Left lung (tissue), 10 donors: ENCODE data around the gene HUWE1. TPM values are rescaled to one million over a fixed set of nuclear protein-coding genes. Genes with fewer than 3 reads are reported as not detected.

Source experiments
- ATAC-seq: fragments of 200-7000 bp; cut with Tn5 transposase; one replicate; pipeline ENCODE4 v1.9.1; 2020; ENCODE audit warnings: moderate library complexity
- DNase-seq, 4 donors: peaks; one replicate each; pipeline ENCODE4 v3.0.0-alpha.2; 2013 to 2020
- H3K27ac ChIP-seq, 2 donors: fragments of 200-600 bp; sonication (generic) in 1 of 2; one replicate each; pipeline versions ENCODE4 v1.5.0 to v1.8.0; 2020 to 2021
- H3K27me3 ChIP-seq, 2 donors: fragments of 200-600 bp; sonication (generic) in 1 of 2; one replicate each; pipeline versions ENCODE4 v1.5.0 to v1.8.0; 2020 to 2021
- H3K36me3 ChIP-seq, 2 donors: fragments of 200-600 bp; sonication (generic) in 1 of 2; one replicate each; pipeline versions ENCODE4 v1.5.0 to v1.8.0; 2020 to 2021
- H3K4me1 ChIP-seq, 2 donors: fragments of 200-600 bp; one replicate each; pipeline ENCODE4 v1.8.0; 2021
- H3K4me3 ChIP-seq, 2 donors: fragments of 200-600 bp; sonication (generic) in 1 of 2; one replicate each; pipeline versions ENCODE4 v1.5.0 to v1.8.0; 2020 to 2021; ENCODE audit warnings: mild to moderate bottlenecking in 1 of 2
- H3K9me3 ChIP-seq, 2 donors: fragments of 200-600 bp; sonication (generic) in 1 of 2; one replicate each; pipeline versions ENCODE4 v1.5.0 to v1.8.0; 2020 to 2021
- intact Hi-C, 2 donors: fragments of 100-400 bp; cut with DNase I; formaldehyde crosslinking; loops; one replicate each; pipeline versions ENCODE4 v1.11.2 to v1.14.2; 2022
- polyA plus RNA-seq, 6 donors: library from polyadenylated mRNA; unstranded; fragments of 120-200 nt; gene quantifications; one replicate each; pipeline ENCODE4 v1.2.1, GENCODE V29; 2013; ENCODE audit not compliant: insufficient read length in 6 of 6
- total RNA-seq, 2 donors: library from RNA; stranded (reverse); fragmentation: NEBNext Ultra II Directional; extraction: Animal tissue kit (Norgen Biotek cat#: 25700); gene quantifications; one replicate each; pipeline ENCODE4 v1.2.1, GENCODE V29; 2021
- TF ChIP-seq, protein P1 (sequence below), 2 donors: fragments of 200-600 bp; sonication (generic) in 1 of 2; IDR thresholded peaks; one replicate each; pipeline versions ENCODE4 v1.5.0 to v1.8.0; 2021; ENCODE audit warnings: antibody characterized with exemption in 2 of 2
- donor health status: DM: no; HTN: yes; CAD: no.
- donor health status: DM: no; HTN: no; CAD: no.

Gene HUWE1
- total and polyA plus RNA-seq, 8 donors, result 138 to 200 (median 152) TPM

GRCh38 chrX:53605004-53605403, 81.5 kb downstream of the HUWE1 start:
- intact Hi-C loops, result no loop called here
- H3K4me1 ChIP-seq, result no peaks in the 10 kb centered on the region
- H3K27ac ChIP-seq, result no peak overlapping the region
- H3K4me3 ChIP-seq, result no peak overlapping the region
- ATAC-seq, result no peak
- no peak for DNase-seq
- peaks cover 0 to 10% of the 10 kb centered on the region in 2 donors for H3K27me3 ChIP-seq
- peaks cover 0 to 69% of the 10 kb centered on the region in 2 donors for H3K36me3 ChIP-seq
- H3K9me3 ChIP-seq, result no peaks in the 10 kb centered on the region
- TF ChIP-seq, protein P1, sequence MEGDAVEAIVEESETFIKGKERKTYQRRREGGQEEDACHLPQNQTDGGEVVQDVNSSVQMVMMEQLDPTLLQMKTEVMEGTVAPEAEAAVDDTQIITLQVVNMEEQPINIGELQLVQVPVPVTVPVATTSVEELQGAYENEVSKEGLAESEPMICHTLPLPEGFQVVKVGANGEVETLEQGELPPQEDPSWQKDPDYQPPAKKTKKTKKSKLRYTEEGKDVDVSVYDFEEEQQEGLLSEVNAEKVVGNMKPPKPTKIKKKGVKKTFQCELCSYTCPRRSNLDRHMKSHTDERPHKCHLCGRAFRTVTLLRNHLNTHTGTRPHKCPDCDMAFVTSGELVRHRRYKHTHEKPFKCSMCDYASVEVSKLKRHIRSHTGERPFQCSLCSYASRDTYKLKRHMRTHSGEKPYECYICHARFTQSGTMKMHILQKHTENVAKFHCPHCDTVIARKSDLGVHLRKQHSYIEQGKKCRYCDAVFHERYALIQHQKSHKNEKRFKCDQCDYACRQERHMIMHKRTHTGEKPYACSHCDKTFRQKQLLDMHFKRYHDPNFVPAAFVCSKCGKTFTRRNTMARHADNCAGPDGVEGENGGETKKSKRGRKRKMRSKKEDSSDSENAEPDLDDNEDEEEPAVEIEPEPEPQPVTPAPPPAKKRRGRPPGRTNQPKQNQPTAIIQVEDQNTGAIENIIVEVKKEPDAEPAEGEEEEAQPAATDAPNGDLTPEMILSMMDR (IDR thresholded peaks at IDR 0.05), result no peak

DNA sequence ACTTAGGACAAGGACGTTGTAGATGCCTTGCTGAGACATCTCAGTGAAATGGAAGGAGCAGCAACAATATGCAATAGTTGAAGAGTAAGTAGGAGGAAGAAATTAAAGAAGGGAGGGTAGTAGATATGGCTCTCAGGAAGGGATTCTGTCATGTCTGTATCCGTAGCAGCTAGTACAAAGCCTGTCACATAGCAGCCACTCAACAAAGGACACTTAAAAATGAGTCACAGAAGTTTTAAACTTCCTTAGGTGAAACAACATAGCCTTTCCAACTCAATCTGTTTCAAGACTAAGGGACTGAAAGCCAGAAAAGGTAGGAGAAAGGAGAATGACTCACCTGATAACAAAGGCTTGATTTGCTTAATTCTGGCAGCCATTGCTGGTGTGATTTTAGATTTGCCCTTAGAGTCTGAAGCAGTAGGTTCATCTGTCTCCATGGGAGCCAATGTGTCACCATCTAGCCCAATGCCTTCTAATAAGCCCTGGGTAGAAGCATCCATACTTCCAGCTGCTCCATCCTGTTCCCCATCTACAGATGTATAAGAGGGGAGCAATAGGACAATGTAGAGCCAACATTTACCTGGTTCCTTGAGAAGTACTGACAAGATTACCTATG, 86.6 kb downstream of the HUWE1 start:
- intact Hi-C loops, result no loop called here
- no peaks in the 10 kb centered on the region for H3K4me1 ChIP-seq
- peaks cover 0 to 75% of the 10 kb centered on the region in 2 donors for H3K36me3 ChIP-seq
- ATAC-seq (peak; percentile 50), DNase-seq (no peak)
- no peaks in the 10 kb centered on the region for H3K9me3 ChIP-seq
- no peak overlapping the region for H3K27ac ChIP-seq
- TF ChIP-seq, protein P1 (IDR thresholded peaks at IDR 0.05), result no peak
- H3K27me3 ChIP-seq, result peaks cover 0 to 6% of the 10 kb centered on the region in 2 donors
- no peak overlapping the region for H3K4me3 ChIP-seq

DNA sequence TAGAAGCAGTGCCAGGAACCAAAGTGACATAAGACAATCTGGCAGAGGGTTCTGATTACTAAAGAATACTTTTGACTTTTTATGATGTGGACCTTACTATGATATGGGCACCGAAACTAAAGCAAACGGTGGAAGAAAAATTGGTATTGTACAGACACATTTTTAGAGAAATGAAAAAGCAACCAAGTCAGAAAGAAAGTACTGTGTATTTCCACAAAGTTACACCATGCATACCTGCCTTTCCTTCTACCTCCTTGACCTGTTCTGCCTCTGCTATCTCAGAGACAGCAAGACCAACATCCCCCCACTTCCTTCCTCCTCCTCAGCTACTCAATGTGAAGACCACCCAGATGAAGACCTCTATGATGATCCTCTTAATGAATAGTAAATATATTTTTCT, 88.3 kb downstream of the HUWE1 start:
- H3K36me3 ChIP-seq, result peaks cover 0 to 75% of the 10 kb centered on the region in 2 donors

DNA sequence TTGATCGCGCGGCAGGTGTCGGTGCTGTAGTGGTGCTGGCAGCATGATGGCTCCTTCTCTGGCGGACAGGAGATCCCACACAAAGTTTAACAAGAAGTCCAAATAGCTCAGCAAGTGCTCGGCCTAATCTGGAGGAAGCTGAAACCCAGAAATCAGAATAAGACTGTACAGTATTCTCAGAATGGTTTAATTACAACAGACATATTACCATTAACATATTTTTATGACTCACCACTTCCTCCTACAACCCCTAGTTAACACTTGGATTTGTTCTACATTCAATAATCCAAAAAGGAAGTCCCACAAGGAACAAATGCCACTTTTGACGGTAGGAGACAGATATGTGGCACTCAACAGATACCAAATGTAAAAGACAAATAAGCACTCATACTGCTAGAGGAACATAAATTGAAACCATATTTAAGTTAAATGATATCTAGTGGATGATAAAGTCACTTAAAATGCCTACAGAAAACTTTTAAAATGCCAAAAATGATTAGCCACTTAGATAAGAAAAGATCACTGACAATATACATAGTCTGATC, 91.2 kb downstream of the HUWE1 start:
- Histone ChIP-seq H3K4me1 (no peaks in the 10 kb centered on the region), H3K9me3 (no peaks in the 10 kb centered on the region), H3K27me3 (peaks cover 0 to 8% of the 10 kb centered on the region in 2 donors), H3K4me3 (no peak overlapping the region), H3K36me3 (peaks cover 0 to 77% of the 10 kb centered on the region in 2 donors), H3K27ac (no peak overlapping the region)
- intact Hi-C loops, result no loop called here
- ATAC-seq (peak; percentile 19), DNase-seq (no peak)
- TF ChIP-seq, protein P1 (IDR thresholded peaks at IDR 0.05), result no peak

More for the DNA sequence above, 88.3 kb downstream of the HUWE1 start:
- H3K27ac ChIP-seq, result no peak overlapping the region
- intact Hi-C loops, result no loop called here
- H3K27me3 ChIP-seq, result no peaks in the 10 kb centered on the region
- H3K9me3 ChIP-seq, result no peaks in the 10 kb centered on the region
- ATAC-seq, result no peak
- TF ChIP-seq, protein P1 (IDR thresholded peaks at IDR 0.05), result no peak
- no peak for DNase-seq
- no peak overlapping the region for H3K4me3 ChIP-seq
- no peaks in the 10 kb centered on the region for H3K4me1 ChIP-seq

DNA sequence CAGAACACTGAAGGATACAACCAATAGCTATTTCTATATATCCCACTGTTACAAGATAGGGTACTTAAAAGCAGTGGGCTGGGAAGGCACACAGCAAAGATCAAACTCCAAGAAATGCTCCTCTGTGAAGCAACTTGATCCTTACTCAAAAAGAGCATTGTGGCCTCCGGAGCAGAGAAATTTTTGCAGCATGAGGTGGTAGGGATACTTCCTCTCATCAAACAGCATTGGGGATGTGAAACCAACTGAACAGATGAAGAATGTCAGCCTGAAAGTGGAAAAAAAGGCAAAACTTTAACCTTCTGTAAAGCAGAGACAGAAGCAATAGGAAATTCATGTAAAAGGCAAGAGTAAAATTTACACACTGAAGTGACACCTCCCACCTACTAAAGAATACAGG, 92.2 kb downstream of the HUWE1 start:
- TF ChIP-seq, protein P1 (IDR thresholded peaks at IDR 0.05), result no peak
- no peak overlapping the region for H3K27ac ChIP-seq
- H3K4me3 ChIP-seq, result no peak overlapping the region
- H3K27me3 ChIP-seq, result peaks cover 0 to 8% of the 10 kb centered on the region in 2 donors
- ATAC-seq (no peak), DNase-seq (no peak)
- intact Hi-C loops, result no loop called here
- no peaks in the 10 kb centered on the region for H3K4me1 ChIP-seq
- H3K9me3 ChIP-seq, result no peaks in the 10 kb centered on the region
- peaks cover 0 to 77% of the 10 kb centered on the region in 2 donors for H3K36me3 ChIP-seq
